Measurements from ENCODE around the gene SCN3B.

SCN3B gene, protein sequence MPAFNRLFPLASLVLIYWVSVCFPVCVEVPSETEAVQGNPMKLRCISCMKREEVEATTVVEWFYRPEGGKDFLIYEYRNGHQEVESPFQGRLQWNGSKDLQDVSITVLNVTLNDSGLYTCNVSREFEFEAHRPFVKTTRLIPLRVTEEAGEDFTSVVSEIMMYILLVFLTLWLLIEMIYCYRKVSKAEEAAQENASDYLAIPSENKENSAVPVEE

GRCh38 chr11:123654566-123655081 lies at the start of gene SCN3B:
Gene SCN3B (minus strand): TSS chr11:123654624. CDS start chr11:123653801, 823 bp downstream.
- no peak for TF ChIP-seq CTCF (IDR thresholded peaks at IDR 0.05)

GRCh38 chr11:123702696-123703095 lies 48.3 kb upstream of the SCN3B start:
- no peak for TF ChIP-seq CTCF (IDR thresholded peaks at IDR 0.05)

DNA sequence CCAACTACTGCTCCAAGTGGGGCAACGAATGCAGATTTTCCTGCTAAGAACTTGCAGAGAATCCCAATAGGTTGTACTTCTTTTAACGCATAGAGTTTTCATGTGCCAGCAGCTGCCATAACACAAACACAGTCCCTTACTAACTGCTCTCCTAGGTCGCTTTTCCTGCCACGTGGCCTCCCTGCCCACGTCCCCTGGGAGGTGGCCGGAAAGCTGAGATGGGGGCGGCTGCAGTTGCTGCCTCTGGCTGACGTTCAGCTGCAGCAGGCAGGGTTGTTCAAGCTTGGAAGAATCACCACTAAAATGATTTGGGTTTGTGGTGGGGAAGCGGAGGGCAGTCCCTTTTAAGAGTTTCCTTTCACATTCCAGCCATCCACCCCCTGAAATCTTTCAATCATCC lies 47.7 kb upstream of the SCN3B start:
- TF ChIP-seq CTCF (IDR thresholded peaks at IDR 0.05) = no peak

- no peak for TF ChIP-seq CTCF (IDR thresholded peaks at IDR 0.05)
Measured at GRCh38 chr11:123700772-123701171, 46.3 kb upstream of the SCN3B start.

DNA sequence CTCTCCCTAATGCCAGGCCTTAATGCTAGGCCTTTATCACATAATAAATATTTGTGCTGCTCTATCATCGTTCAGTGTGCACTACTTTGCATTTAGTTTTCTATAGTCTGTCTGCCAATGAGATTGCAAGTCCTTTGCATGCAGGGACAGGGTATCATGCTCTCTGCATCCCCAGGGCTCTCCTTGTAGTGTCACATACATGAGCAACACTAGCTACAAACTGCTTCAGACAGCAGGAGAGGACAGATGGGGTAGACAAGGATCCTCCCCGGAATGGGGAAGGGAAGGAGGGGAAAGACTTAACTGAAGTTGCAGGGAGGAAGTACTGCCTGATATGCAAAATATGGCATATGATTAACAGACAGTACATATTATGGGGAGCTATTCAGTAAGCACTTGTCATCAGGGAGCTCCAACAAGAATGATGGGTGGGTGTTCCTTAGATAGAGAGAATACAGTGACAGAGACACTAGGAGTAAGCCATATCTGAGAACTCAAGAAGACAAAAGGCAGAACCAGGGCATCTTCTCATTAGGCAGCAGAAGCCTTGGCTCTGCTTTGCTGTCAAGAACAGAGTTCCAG lies 44.2 kb upstream of the SCN3B start:
- no peak for TF ChIP-seq CTCF (IDR thresholded peaks at IDR 0.05)

GRCh38 chr11:123696183-123696582 lies 41.8 kb upstream of the SCN3B start:
- no peak for TF ChIP-seq CTCF (IDR thresholded peaks at IDR 0.05)

DNA sequence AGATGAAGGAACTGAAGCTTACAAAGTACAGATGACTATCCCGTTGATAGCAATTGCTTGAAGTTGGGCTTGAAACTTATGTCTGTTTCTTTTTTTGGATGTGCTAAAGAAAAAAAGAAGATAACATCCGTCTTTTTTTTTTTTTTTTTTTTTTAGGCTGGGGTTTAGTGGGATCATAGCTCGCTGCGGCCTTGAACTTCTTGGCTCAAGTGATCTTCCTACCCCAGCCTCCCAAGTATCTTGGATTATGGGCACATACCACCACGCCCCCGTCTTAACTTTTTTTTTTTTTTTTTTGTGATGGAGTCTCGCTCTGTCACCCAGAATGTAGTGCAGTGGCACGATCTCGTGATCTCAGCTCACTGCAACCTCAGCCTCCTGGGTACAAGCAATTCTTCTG lies 40.8 kb upstream of the SCN3B start:
- TF ChIP-seq CTCF (IDR thresholded peaks at IDR 0.05) = no peak
